Central memory CD8-positive, alpha-beta T cell (primary cell): ENCODE results near the gene CDKN2C.
"Not testable (repeated sequence)": the region's sequence is repeated elsewhere in the genome, so short reads cannot be mapped to it uniquely, and the experiment has no call there.

Source experiments
- ATAC-seq: fragments of 150-1000 bp; cut with Tn5 transposase; replicated peaks from 2 replicates; pipeline ENCODE4 v1.10.0; 2022; ENCODE audit warnings: mild to moderate bottlenecking, moderate FRiP score, moderate number of reproducible peaks; ENCODE audit not compliant: poor library complexity, severe bottlenecking; ENCODE audit errors: extremely low read depth
- DNase-seq, 2 donors: peaks; one replicate each; pipeline ENCODE4 v3.0.0; 2021; ENCODE audit warnings: low spot score in 2 of 2
- H3K27ac Mint-ChIP-seq: one replicate; pipeline ENCODE4 v1.8.0; 2022; ENCODE audit warnings: low read depth, mild to moderate bottlenecking, moderate library complexity, mixed read lengths
- H3K27me3 Mint-ChIP-seq: one replicate; pipeline ENCODE4 v1.8.0; 2022; ENCODE audit warnings: mixed read lengths
- H3K36me3 Mint-ChIP-seq: one replicate; pipeline ENCODE4 v1.8.0; 2022; ENCODE audit warnings: mild to moderate bottlenecking, moderate library complexity, mixed read lengths; ENCODE audit not compliant: insufficient read depth
- H3K4me1 Mint-ChIP-seq: one replicate; pipeline ENCODE4 v1.8.0; 2022; ENCODE audit warnings: mixed read lengths
- H3K4me3 Mint-ChIP-seq: one replicate; pipeline ENCODE4 v1.8.0; 2022; ENCODE audit warnings: mild to moderate bottlenecking, moderate library complexity, mixed read lengths
- H3K9me3 Mint-ChIP-seq: one replicate; pipeline ENCODE4 v1.8.0; 2022; ENCODE audit warnings: mixed read lengths

The CDKN2C gene

DNA sequence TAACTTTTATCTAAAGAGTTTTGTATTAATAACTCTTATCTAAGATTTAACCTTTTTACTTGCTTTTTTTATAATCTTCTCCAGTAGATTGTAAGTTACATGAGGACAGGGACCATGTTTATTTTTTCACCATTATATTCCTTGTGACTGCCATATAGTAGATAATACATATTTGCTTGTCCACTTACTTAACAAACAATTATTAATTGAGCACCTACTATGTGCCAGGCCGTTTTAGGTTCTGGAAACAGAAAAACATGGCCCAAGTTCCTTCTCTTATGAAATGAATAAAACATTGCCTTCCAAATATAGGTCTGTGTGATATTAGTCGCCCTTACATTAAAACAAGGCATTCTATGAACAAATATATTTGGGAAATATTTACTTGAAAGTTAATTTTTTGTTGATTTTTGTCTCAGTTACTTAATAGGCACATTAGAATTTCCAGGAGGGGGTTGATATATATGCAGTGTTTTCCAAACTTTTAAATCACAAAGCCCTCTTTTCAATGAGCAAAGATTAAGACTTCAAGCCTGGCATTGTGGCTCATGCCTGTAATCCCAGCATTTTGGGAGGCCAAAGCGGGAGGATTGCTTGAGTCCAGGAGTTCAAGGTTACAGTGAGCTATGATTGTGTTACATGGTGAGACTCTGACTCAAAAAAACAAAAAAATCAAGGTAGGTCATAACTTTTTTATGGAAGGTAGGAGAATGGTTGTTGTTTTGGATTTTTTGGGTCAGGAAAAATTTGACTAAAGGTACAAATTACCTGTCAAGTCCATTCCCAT, 22.7 kb downstream of the CDKN2C start:
- Mint-ChIP-seq H3K4me1 (no peaks in the 10 kb centered on the region), H3K4me3 (no peak overlapping the region), H3K27me3 (peaks cover 12% of the 10 kb centered on the region), H3K27ac (no peak overlapping the region), H3K36me3 (no peaks in the 10 kb centered on the region), H3K9me3 (no peaks in the 10 kb centered on the region)
- no peak for ATAC-seq
- no peak for DNase-seq

DNA sequence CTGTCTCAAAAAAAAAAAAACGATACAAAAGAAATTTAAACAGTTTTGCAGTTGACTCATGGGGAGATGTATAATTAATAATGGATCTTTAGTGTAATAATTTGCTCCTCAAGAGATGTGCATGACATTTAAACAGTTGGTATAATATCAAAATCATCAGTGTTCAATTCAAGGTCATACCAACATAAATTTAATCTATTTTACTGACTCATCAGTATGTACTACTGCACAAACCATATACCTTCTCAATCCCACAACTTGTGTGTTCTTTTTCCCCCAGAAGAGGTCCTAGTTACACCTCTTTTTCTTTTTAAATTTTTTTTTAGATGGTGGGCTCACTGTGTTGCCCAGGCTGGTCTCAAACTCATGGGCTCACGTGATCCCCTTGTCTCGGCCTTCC, 23.6 kb downstream of the CDKN2C start:
- DNase-seq (no peak), ATAC-seq (no peak)
- no peaks in the 10 kb centered on the region for H3K4me1 Mint-ChIP-seq
- H3K27me3 Mint-ChIP-seq: peaks cover 12% of the 10 kb centered on the region
- no peak overlapping the region for H3K27ac Mint-ChIP-seq
- H3K4me3 Mint-ChIP-seq: no peak overlapping the region
- H3K9me3 Mint-ChIP-seq: no peaks in the 10 kb centered on the region
- no peaks in the 10 kb centered on the region for H3K36me3 Mint-ChIP-seq

DNA sequence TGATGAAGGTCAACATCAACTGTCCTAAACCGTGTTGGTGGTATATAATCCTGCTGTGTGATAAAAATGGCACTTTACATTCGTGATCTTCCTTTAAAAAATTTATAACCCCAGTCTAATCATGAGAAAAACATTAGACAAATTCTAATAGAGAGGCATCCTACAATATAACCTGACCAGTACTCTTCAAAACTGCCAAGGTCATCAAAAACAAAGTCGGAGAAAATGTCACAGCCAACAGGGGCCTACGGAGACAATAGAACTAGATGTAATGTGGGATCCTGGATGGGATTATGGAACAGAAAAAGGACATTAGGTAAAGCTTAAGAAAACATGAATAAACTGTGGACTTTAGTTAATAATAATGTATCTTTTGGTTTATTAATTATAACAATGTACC, 25.0 kb downstream of the CDKN2C start:
- DNase-seq (no peak), ATAC-seq (no peak)
- no peaks in the 10 kb centered on the region for H3K36me3 Mint-ChIP-seq
- peaks cover 12% of the 10 kb centered on the region for H3K27me3 Mint-ChIP-seq
- no peak overlapping the region for H3K27ac Mint-ChIP-seq
- H3K4me1 Mint-ChIP-seq: no peaks in the 10 kb centered on the region
- H3K4me3 Mint-ChIP-seq: no peak overlapping the region
- no peaks in the 10 kb centered on the region for H3K9me3 Mint-ChIP-seq

DNA sequence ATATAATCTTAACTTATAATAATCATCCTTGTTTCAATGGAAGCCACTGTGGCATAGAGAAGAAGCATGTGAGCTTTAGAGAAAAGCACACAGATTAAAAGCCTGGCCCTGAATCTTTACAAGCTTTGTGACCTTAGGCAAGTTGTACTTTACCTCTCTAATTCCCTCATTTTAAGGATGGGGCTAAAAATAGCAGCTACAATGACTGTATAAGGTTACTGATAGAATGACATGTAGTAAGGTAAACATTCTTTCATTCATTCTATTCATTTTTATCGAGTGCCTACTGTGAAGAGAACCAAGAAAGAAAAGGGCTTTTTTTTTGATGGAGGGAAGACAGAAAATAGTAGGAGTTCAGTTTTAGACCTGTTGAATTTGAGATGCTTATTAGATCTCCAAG, 25.6 kb downstream of the CDKN2C start:
- no peak for DNase-seq
- Mint-ChIP-seq H3K27me3 (peaks cover 12% of the 10 kb centered on the region), H3K36me3 (no peaks in the 10 kb centered on the region), H3K4me1 (no peaks in the 10 kb centered on the region), H3K9me3 (no peaks in the 10 kb centered on the region), H3K4me3 (no peak overlapping the region), H3K27ac (no peak overlapping the region)
- no peak for ATAC-seq

DNA sequence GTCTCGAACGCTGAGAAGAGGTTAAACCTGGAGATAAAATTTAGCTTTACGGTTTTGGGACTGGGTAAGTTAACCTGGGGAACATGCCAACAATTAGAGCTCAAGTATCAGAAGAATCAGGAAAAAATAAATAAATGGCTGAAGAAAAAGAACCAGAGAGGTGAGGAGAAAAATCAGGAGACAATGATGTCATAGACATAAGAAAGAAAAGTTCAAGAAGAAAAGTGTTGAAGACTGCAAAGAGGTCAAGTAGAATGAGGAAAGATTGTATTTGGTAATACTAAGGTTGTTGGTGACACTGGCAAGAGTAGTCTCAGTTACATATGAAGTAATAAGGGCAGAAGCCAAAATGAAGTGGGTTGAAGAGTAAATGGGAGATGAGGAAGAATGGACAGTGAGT, 26.0 kb downstream of the CDKN2C start:
- Mint-ChIP-seq H3K27me3 (peaks cover 12% of the 10 kb centered on the region), H3K36me3 (no peaks in the 10 kb centered on the region), H3K27ac (no peak overlapping the region), H3K9me3 (no peaks in the 10 kb centered on the region), H3K4me3 (no peak overlapping the region), H3K4me1 (no peaks in the 10 kb centered on the region)
- no peak for ATAC-seq
- no peak for DNase-seq

DNA sequence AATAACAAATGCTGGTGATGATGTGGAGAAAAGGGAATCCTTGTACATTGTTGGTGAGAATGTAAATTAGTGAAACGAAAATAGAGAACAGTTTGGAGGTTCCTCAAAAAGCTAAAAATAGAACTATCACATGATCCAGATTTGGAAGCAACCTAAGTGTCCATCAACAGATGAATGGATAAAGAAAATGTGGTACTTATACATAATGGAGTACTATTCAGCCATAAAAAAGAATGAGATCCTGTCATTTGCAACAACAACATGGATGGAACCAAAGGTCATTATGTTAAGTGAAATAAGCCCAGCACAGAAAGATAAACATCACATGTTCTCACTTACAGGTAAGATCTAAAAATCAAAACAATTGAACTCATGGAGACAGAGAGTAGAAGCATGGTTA, 29.3 kb downstream of the CDKN2C start:
- not testable (repeated sequence) for H3K4me3 Mint-ChIP-seq, H3K9me3 Mint-ChIP-seq, H3K27ac Mint-ChIP-seq, ATAC-seq, H3K27me3 Mint-ChIP-seq, DNase-seq, H3K36me3 Mint-ChIP-seq, H3K4me1 Mint-ChIP-seq

DNA sequence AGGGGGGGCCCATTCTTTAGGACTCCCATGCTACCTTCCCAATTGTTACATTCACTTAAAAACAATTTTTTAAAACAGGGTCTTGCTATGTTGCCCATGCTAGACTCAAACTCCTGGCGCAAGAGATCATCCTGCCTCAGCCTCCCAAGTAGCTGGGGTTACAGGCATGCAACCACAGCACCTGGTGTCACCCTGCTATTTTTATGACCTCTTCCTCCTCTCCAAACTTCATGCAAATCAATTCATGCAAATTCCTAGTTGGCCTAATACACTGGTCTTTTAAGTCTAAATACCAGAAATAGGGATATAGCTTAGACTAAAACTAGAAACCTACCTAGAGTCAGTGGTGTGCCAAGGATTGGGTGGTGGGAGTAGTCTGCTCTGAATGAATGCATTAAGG, 30.1 kb downstream of the CDKN2C start:
- H3K36me3 Mint-ChIP-seq: no peaks in the 10 kb centered on the region
- H3K4me1 Mint-ChIP-seq: no peaks in the 10 kb centered on the region
- peaks cover 11% of the 10 kb centered on the region for H3K27me3 Mint-ChIP-seq
- H3K9me3 Mint-ChIP-seq: no peaks in the 10 kb centered on the region
- H3K4me3 Mint-ChIP-seq: no peak overlapping the region
- no peak for DNase-seq
- H3K27ac Mint-ChIP-seq: no peak overlapping the region
- ATAC-seq: no peak

DNA sequence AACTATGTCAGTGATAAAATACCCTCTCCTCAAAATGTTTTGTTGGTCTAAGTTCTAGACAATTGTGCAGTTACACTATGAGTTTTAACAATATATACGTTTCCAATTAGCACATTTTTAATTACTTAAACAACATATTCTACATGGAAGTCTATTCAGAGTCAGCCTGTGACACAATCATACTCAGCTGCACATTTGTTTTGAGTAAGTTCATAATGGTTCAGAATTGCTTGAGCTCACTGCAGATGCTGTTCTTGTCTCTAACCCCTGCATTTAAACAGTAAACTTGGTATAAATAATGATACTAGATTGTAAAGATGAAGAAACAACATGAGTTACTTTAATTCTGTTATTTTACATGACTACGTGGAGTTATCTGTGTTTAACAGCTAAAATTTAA, 30.6 kb downstream of the CDKN2C start:
- Mint-ChIP-seq H3K4me3 (no peak overlapping the region), H3K27ac (no peak overlapping the region), H3K9me3 (no peaks in the 10 kb centered on the region), H3K27me3 (peaks cover 11% of the 10 kb centered on the region), H3K4me1 (no peaks in the 10 kb centered on the region), H3K36me3 (no peaks in the 10 kb centered on the region)
- no peak for DNase-seq
- no peak for ATAC-seq

DNA sequence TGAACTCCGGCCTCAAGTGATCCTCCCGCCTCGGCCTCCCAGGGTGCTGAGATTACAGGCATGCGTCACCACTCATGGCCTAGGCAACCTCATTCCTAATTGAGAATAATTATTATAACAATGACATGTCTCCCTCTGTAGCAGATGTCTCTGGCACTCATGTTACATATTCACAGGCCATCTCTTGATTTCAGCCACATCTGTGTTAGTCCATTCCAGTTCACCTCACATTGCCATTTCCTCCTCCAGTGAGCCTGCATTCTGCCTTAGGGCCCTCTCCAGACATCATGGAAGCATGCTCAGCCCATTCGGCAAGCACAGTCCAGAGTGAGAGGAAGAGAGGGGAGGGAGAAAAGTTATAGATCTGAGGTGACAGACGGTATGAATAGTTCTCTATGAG, 32.5 kb downstream of the CDKN2C start:
- H3K9me3 Mint-ChIP-seq: no peaks in the 10 kb centered on the region
- ATAC-seq (no peak), DNase-seq (no peak)
- H3K27ac Mint-ChIP-seq: no peak overlapping the region
- H3K27me3 Mint-ChIP-seq: peaks cover 14% of the 10 kb centered on the region
- no peaks in the 10 kb centered on the region for H3K4me1 Mint-ChIP-seq
- no peak overlapping the region for H3K4me3 Mint-ChIP-seq
- H3K36me3 Mint-ChIP-seq: no peaks in the 10 kb centered on the region

DNA sequence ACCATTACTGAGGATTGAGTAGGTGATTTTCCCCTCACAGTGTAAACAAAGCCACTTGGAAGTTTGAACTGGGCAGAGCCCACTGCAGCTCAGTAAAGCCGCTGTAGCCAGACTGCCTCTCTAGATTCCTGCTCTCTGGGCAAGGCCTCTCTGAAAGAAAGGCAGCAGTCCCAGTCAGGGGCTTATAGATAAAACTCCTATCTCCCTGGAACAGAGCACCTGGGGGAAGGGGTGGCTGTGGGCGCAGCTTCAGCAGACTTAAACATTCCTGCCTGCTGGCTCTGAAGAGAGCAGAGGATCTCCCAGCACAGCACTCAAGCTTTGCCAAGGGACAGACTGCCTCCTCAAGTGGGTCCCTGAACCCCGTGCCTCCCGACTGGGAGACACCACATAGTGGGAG, 35.5 kb downstream of the CDKN2C start:
- ATAC-seq, H3K4me3 Mint-ChIP-seq, H3K9me3 Mint-ChIP-seq, H3K27ac Mint-ChIP-seq, H3K36me3 Mint-ChIP-seq, DNase-seq, H3K4me1 Mint-ChIP-seq: not testable (repeated sequence)
- H3K27me3 Mint-ChIP-seq: peaks cover 24% of the 10 kb centered on the region

DNA sequence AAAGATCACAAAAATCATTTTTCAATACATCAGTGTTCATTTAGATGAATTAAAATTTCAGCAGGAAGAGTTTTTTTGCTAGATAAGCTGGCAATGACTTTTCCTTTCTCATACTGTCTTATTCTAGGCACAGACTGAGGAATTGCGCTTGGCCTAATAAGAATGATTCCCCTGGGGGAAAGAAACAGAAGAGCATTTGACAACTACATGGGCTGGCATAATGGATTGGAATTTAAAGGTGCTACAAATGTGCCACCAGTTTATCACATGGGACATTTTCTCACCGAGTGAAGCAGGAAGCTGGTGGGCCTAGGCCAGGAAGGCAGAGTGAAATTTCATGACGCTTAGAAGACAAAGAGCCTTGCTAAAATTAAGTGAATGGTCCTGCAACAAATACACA, 39.3 kb downstream of the CDKN2C start:
- Mint-ChIP-seq H3K4me1 (no peaks in the 10 kb centered on the region), H3K27ac (no peak overlapping the region), H3K36me3 (no peaks in the 10 kb centered on the region), H3K27me3 (peaks cover 33% of the 10 kb centered on the region), H3K4me3 (no peak overlapping the region), H3K9me3 (peaks cover 5% of the 10 kb centered on the region)
- DNase-seq: no peak
- ATAC-seq: no peak

DNA sequence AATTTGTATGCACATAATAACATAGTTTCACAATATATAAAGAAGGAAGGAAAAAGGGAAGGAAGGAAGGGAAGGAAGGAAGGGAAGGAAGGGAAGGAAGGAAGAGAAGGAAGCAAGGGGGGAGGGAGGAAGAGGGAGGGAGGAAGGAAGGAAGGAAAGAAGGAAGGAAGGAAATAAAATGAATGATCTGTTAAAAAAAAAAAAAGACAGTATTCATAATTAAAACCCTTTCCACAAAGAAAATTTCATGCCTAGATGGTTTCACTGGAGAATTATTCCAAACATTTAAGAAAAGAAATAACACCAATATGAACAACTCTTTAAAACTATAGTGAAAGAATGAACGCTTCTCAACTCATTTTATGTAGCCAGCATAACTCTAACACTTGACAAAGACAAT, 44.8 kb downstream of the CDKN2C start:
- Mint-ChIP-seq H3K27ac (no peak overlapping the region), H3K27me3 (peaks cover 26% of the 10 kb centered on the region), H3K4me3 (no peak overlapping the region), H3K9me3 (no peaks in the 10 kb centered on the region), H3K4me1 (no peaks in the 10 kb centered on the region), H3K36me3 (no peaks in the 10 kb centered on the region)
- DNase-seq (no peak), ATAC-seq (no peak)

DNA sequence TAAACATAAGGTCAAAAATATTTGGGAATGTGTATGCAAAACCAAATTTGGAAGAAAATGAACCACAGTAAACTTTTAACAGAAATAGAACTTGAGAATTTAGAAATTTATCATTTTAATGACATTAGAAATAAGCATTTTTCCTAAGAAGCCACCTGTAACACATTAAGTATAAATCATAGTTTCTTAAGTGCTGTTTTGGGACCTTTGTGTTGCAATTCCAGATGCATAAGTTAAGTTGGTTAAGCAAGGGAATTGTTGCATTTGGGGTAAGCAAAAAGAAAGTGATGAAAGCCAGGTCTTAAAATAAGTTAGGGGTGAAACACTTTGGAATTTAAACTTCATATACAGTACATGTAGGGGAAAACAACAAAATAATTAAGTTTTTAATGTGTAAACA, 49.8 kb downstream of the CDKN2C start:
- DNase-seq: no peak
- no peak overlapping the region for H3K27ac Mint-ChIP-seq
- no peaks in the 10 kb centered on the region for H3K4me1 Mint-ChIP-seq
- no peak overlapping the region for H3K4me3 Mint-ChIP-seq
- ATAC-seq: no peak
- no peaks in the 10 kb centered on the region for H3K9me3 Mint-ChIP-seq
- peaks cover 35% of the 10 kb centered on the region for H3K27me3 Mint-ChIP-seq
- H3K36me3 Mint-ChIP-seq: no peaks in the 10 kb centered on the region
